Left ventricle myocardium inferior (tissue), 1 donor: Measurements from ENCODE around the gene MAX. TPM values are rescaled to one million over a fixed set of nuclear protein-coding genes. Genes with fewer than 3 reads are reported as not detected.
"Not testable (repeated sequence)": the region's sequence is repeated elsewhere in the genome, so short reads cannot be mapped to it uniquely, and the experiment has no call there.

Source experiments
- DNase-seq: peaks from one replicate; pipeline ENCODE4 v3.0.0-alpha.2; 2020
- H3K27ac ChIP-seq: fragments of 200-600 bp; replicated peaks from 2 replicates; pipeline ENCODE4 v1.8.0; 2021
- H3K27me3 ChIP-seq: fragments of 200-600 bp; 2 replicates; pipeline ENCODE4 v1.8.0; 2021; ENCODE audit warnings: low read depth
- H3K36me3 ChIP-seq: fragments of 200-600 bp; 2 replicates; pipeline ENCODE4 v1.8.0; 2021
- H3K4me1 ChIP-seq: fragments of 200-600 bp; 2 replicates; pipeline ENCODE4 v1.8.0; 2021
- H3K4me3 ChIP-seq: fragments of 200-600 bp; 2 replicates; pipeline ENCODE4 v1.8.0; 2021; ENCODE audit warnings: mild to moderate bottlenecking, moderate library complexity
- H3K9me3 ChIP-seq: fragments of 200-600 bp; replicated peaks from 2 replicates; pipeline ENCODE4 v1.8.0; 2021
- CTCF ChIP-seq: fragments of 200-600 bp; IDR thresholded peaks from 2 replicates; pipeline ENCODE4 v1.8.0; 2021; ENCODE audit warnings: antibody characterized with exemption, mild to moderate bottlenecking, borderline replicate concordance
- intact Hi-C: fragments of 100-400 bp; cut with micrococcal nuclease; formaldehyde crosslinking; loops from one replicate; pipeline ENCODE4 v1.11.0; 2022
- total RNA-seq: library from RNA; stranded (reverse); fragmentation: NEBNext Ultra II Directional; extraction: Animal tissue kit (Norgen Biotek cat#: 25700); gene quantifications from one replicate; pipeline ENCODE4 v1.2.1, GENCODE V29; 2021
- donor health status: DM: no; HTN: yes; CAD: no; lungs with severe emphysema.

The MAX gene
- total RNA-seq, 1 donor from 2014 or later = 81.9 TPM

- Histone ChIP-seq H3K36me3 (peaks cover 41% of the 10 kb centered on the region), H3K27me3 (no peaks in the 10 kb centered on the region), H3K9me3 (no peaks in the 10 kb centered on the region), H3K4me3 (peak overlapping the region; percentile 11), H3K27ac (peak overlapping the region; percentile 82), H3K4me1 (peaks cover 100% of the 10 kb centered on the region)
- TF ChIP-seq CTCF = no peak
- DNase-seq = peak; percentile 62
- intact Hi-C loops = no loop called here
Measured at GRCh38 chr14:65095633-65096205, 6.6 kb downstream of the MAX start.

- DNase-seq = no peak
- Histone ChIP-seq H3K27ac (peak overlapping the region; percentile 82), H3K4me1 (peaks cover 90% of the 10 kb centered on the region), H3K27me3 (no peaks in the 10 kb centered on the region), H3K9me3 (no peaks in the 10 kb centered on the region), H3K4me3 (no peak overlapping the region), H3K36me3 (peaks cover 67% of the 10 kb centered on the region)
- TF ChIP-seq CTCF = no peak
- intact Hi-C loops = no loop called here
Measured at GRCh38 chr14:65092349-65092748, 10.0 kb downstream of the MAX start.

GRCh38 chr14:65087835-65088234 lies 14.5 kb downstream of the MAX start:
- DNase-seq, intact Hi-C loops: not testable (repeated sequence)
- H3K36me3 ChIP-seq = peaks cover 71% of the 10 kb centered on the region

GRCh38 chr14:65086686-65087085 lies 15.6 kb downstream of the MAX start:
- DNase-seq, H3K4me3 ChIP-seq, H3K27me3 ChIP-seq, H3K9me3 ChIP-seq, intact Hi-C loops, H3K27ac ChIP-seq: not testable (repeated sequence)
- Histone ChIP-seq H3K4me1 (peaks cover 79% of the 10 kb centered on the region), H3K36me3 (peaks cover 71% of the 10 kb centered on the region)

More at GRCh38 chr14:65087835-65088234, 14.5 kb downstream of the MAX start:
- H3K9me3 ChIP-seq, H3K4me3 ChIP-seq, H3K27me3 ChIP-seq, H3K27ac ChIP-seq: not testable (repeated sequence)
- H3K4me1 ChIP-seq = peaks cover 79% of the 10 kb centered on the region

- Histone ChIP-seq H3K27ac (peak overlapping the region; percentile 75), H3K27me3 (no peaks in the 10 kb centered on the region), H3K36me3 (peaks cover 62% of the 10 kb centered on the region), H3K4me1 (peaks cover 79% of the 10 kb centered on the region), H3K9me3 (no peaks in the 10 kb centered on the region), H3K4me3 (no peak overlapping the region)
- intact Hi-C loops = no loop called here
- DNase-seq = no peak
- TF ChIP-seq CTCF = no peak
Measured at GRCh38 chr14:65084554-65085505, 17.5 kb downstream of the MAX start.

- TF ChIP-seq CTCF = no peak
Measured at GRCh38 chr14:65082930-65083329, 19.4 kb downstream of the MAX start.

More at GRCh38 chr14:65082930-65083329, 19.4 kb downstream of the MAX start:
- Histone ChIP-seq H3K27ac (peak overlapping the region; percentile 75), H3K4me1 (peaks cover 83% of the 10 kb centered on the region), H3K36me3 (peaks cover 48% of the 10 kb centered on the region), H3K4me3 (no peak overlapping the region), H3K27me3 (no peaks in the 10 kb centered on the region), H3K9me3 (no peaks in the 10 kb centered on the region)
- DNase-seq = no peak
- intact Hi-C loops = no loop called here
